ENCODE measurements around the gene KRT33B.

GRCh38 chr17:41315814-41316445 lies 53.7 kb downstream of the KRT33B start:
- TF ChIP-seq CTCF (IDR thresholded peaks at IDR 0.05) (no peak), POLR2A (IDR thresholded peaks at IDR 0.05) (no peak)
